GM12864 (cell line): Measurements from ENCODE around the gene CNGB1.

Source experiments
- DNase-seq: peaks from one replicate; pipeline ENCODE4 v3.0.0-alpha.2; 2011; ENCODE audit warnings: low read depth
- H3K4me3 ChIP-seq: 2 replicates; pipeline ENCODE4 v1.5.1; 2011; ENCODE audit warnings: mild to moderate bottlenecking, low read depth, low read length, control low read depth
- CTCF ChIP-seq: IDR thresholded peaks from 2 replicates; pipeline ENCODE4 v1.5.1; 2011; ENCODE audit warnings: low read depth, mild to moderate bottlenecking, moderate library complexity, low read length, control low read depth, inconsistent platforms; ENCODE audit errors: missing control alignments

The CNGB1 gene

DNA sequence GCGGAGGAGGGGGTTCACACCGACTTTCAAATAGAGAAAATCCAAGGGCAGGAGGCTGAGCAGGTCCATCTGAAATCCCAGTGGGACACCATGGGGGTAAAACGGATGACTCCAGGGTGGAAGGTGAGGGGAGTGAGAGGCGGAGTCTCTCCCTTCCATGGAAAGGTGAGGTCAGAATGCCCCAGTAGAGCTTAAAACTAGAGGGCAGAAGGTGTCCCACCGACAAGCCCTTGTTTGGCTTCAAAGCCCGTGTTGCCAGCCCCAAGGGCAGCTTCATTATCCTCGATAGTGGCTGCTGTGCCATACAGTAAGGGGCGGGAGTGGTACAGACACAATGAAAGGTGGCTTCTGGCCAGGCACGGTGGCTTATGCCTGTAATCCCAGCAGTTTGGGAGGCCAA is 55.7 kb downstream of the CNGB1 start:
- no peak overlapping the region for H3K4me3 ChIP-seq
- DNase-seq = no peak
- TF ChIP-seq CTCF = no peak

GRCh38 chr16:57914244-57915173 is 56.4 kb downstream of the CNGB1 start:
- DNase-seq = no peak
- TF ChIP-seq CTCF = no peak
- no peak overlapping the region for H3K4me3 ChIP-seq

- H3K4me3 ChIP-seq = no peak overlapping the region
- DNase-seq = no peak
- TF ChIP-seq CTCF = no peak
Measured at GRCh38 chr16:57912529-57913260, 58.2 kb downstream of the CNGB1 start.

DNA sequence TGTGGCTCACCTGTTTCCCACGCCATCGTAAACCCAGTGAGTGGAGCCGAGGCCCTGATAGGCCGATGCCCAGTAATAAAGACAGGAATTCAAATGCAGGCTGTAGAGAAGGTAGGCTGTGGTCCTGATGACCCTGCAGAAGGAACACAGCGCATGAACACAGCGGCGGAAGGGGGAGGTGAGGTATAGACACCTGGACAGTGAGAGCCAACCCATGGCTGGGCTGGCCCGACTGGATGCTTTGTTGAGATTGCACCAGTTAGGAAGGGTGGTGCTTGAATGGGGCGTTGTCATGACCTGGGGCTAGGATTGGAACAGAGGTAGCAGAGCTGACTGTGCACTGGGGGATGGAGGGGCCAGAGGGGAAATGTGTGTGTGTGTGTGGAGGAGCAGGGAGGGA is 59.2 kb downstream of the CNGB1 start:
- DNase-seq = no peak
- no peak for TF ChIP-seq CTCF
- no peak overlapping the region for H3K4me3 ChIP-seq

GRCh38 chr16:57910696-57911095 is 60.2 kb downstream of the CNGB1 start:
- TF ChIP-seq CTCF = no peak
- no peak overlapping the region for H3K4me3 ChIP-seq
- DNase-seq = no peak

DNA sequence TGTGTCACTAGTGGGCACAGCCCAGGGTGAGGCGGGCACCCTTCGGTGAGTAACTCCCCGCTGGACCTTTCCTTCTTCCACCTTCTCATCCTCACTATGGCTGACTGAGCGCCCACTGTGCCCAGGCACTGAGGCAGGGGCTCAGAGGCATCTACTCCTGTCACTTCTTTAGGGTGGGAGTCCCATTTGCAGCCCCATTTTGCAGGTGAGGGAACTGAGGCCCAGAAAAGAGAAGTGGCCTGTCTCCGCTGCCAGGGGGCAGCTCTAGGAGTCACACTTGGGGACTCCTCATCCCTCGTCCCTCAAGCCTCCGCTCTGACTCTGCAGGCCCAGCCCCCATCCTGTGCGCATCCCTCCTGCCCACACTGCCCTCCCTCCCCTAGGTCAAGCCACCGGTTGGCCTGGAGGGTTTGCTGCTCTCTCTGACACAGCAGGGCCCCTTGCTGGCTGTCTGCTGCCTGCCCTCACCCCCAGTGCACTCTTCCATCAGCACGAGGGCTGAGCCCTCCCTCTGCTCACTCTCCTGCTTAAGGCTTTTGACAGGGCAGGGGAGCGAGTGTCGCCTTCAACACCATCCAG is 62.4 kb downstream of the CNGB1 start:
- H3K4me3 ChIP-seq = no peak overlapping the region
- TF ChIP-seq CTCF = no peak
- DNase-seq = no peak
